Measurements from ENCODE around the gene CDKN2B-AS1.

The CDKN2B-AS1 gene

GRCh38 chr9:22084336-22085035 is 89.9 kb downstream of the CDKN2B-AS1 start:
- Histone ChIP-seq H3K4me3 (ENCODE audit: low read depth, low read length) (no peak overlapping the region), H3K9me3 (ENCODE audit: control insufficient read depth, insufficient read depth, low read length) (no peaks in the 10 kb centered on the region), H3K36me3 (ENCODE audit: control insufficient read depth, insufficient read depth, low read length) (no peaks in the 10 kb centered on the region), H3K9ac (ENCODE audit: low read depth, low read length) (no peak overlapping the region), H3K4me1 (ENCODE audit: control insufficient read depth, insufficient read depth, low read length) (no peaks in the 10 kb centered on the region), H3K27me3 (ENCODE audit: control insufficient read depth, insufficient read depth, low read length) (no peaks in the 10 kb centered on the region)

DNA sequence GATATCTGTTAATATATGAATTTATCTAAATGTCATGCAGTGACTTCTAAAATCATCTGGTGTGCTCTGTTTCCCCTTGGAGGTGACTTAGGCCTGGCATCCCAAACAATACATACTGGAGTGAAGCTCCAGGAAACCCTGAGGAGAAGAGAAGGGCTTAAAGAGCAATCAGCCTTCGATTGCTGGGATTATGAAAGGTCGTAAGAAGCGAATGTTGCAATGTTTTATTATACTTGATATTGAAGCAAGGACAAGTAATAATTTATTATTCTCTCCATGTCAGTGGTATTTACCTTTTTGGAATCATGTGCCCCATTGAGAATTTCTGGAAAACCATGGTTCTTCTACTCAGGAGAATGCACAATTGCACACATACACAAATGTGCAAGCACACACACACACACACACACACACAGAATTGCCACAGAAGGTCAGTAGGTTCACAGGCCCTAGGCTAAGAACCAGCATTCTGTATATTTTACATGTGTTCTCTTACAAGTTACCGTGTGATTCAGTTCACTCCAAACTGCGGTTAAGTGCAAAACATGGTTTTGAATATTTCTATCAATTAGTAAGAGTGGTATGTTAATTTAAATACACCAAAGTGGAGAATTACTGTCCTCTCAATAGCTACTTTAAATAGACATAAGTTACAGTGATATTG is 93.6 kb downstream of the CDKN2B-AS1 start:
- Histone ChIP-seq H3K4me1 (ENCODE audit: control insufficient read depth, insufficient read depth, low read length) (no peaks in the 10 kb centered on the region), H3K4me3 (ENCODE audit: low read depth, low read length) (no peak overlapping the region), H3K9me3 (ENCODE audit: control insufficient read depth, insufficient read depth, low read length) (no peaks in the 10 kb centered on the region), H3K27me3 (ENCODE audit: control insufficient read depth, insufficient read depth, low read length) (no peaks in the 10 kb centered on the region), H3K9ac (ENCODE audit: low read depth, low read length) (no peak overlapping the region), H3K36me3 (ENCODE audit: control insufficient read depth, insufficient read depth, low read length) (no peaks in the 10 kb centered on the region)

- Histone ChIP-seq H3K36me3 (ENCODE audit: control insufficient read depth, insufficient read depth, low read length) (no peaks in the 10 kb centered on the region), H3K4me1 (ENCODE audit: control insufficient read depth, insufficient read depth, low read length) (no peaks in the 10 kb centered on the region), H3K9ac (ENCODE audit: low read depth, low read length) (no peak overlapping the region), H3K9me3 (ENCODE audit: control insufficient read depth, insufficient read depth, low read length) (no peaks in the 10 kb centered on the region), H3K27me3 (ENCODE audit: control insufficient read depth, insufficient read depth, low read length) (no peaks in the 10 kb centered on the region), H3K4me3 (ENCODE audit: low read depth, low read length) (no peak overlapping the region)
These were observed 94.1 kb downstream of the CDKN2B-AS1 start for GRCh38 chr9:22088717-22089061.

DNA sequence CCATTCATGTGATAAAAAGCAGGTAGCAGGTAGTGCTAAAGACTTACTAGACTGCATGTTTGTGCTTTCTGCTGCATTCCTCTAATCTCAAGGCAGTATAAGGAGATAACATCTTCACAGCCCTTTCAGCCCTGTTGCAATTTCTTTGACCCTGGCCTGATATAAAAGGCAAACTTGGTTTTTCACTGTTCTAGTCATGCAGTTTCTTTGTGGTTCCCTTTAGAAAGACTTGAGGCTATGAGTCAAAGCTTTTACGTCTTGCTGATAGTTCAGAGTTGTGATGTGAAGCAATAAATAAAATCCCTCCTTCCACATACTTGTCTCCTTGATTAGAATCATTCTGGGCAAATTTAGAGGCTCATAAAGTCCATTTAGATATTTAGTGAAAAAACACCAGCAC is 103.1 kb downstream of the CDKN2B-AS1 start:
- Histone ChIP-seq H3K4me3 (ENCODE audit: low read depth, low read length) (no peak overlapping the region), H3K9me3 (ENCODE audit: control insufficient read depth, insufficient read depth, low read length) (no peaks in the 10 kb centered on the region), H3K9ac (ENCODE audit: low read depth, low read length) (no peak overlapping the region), H3K36me3 (ENCODE audit: control insufficient read depth, insufficient read depth, low read length) (no peaks in the 10 kb centered on the region), H3K27me3 (ENCODE audit: control insufficient read depth, insufficient read depth, low read length) (no peaks in the 10 kb centered on the region), H3K4me1 (ENCODE audit: control insufficient read depth, insufficient read depth, low read length) (no peaks in the 10 kb centered on the region)

DNA sequence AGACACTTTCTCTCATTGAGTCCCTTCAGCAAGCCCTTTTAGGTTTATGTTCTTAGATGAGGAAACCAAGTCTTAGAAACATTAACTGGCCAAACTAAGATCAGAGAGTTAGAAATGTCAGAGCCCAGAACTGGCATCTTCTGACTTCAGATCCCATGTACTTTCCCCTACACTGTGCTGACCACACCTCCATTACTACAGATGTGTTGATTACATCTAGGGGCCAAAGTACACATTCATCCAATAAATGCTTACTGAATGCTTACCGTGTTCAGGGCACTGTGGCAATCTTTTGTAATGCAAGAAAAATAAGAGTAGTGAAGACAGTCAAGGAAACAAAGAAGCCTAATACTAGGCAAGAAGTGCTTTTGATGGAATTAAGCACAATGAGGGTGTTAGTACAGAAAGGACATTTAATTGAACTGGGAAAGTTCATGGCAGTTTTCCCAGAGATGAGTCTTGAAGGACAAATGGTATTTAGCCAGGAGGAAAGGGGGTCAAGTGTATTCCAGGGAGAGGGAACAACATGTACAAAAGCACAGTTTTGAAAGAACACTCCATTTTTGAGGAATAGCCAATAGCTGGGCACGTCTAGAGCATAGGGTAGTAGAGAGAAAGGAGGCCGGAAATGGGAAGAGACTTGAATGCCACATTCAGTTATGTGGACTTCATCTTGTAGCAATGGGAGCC is 104.2 kb downstream of the CDKN2B-AS1 start:
- no peaks in the 10 kb centered on the region for H3K27me3 ChIP-seq (ENCODE audit: control insufficient read depth, insufficient read depth, low read length)
- no peaks in the 10 kb centered on the region for H3K9me3 ChIP-seq (ENCODE audit: control insufficient read depth, insufficient read depth, low read length)
- no peak overlapping the region for H3K4me3 ChIP-seq (ENCODE audit: low read depth, low read length)
- no peak overlapping the region for H3K9ac ChIP-seq (ENCODE audit: low read depth, low read length)
- no peaks in the 10 kb centered on the region for H3K36me3 ChIP-seq (ENCODE audit: control insufficient read depth, insufficient read depth, low read length)
- H3K4me1 ChIP-seq (ENCODE audit: control insufficient read depth, insufficient read depth, low read length) = no peaks in the 10 kb centered on the region

- H3K4me1 ChIP-seq (ENCODE audit: control insufficient read depth, insufficient read depth, low read length) = no peaks in the 10 kb centered on the region
- no peaks in the 10 kb centered on the region for H3K27me3 ChIP-seq (ENCODE audit: control insufficient read depth, insufficient read depth, low read length)
- no peaks in the 10 kb centered on the region for H3K9me3 ChIP-seq (ENCODE audit: control insufficient read depth, insufficient read depth, low read length)
- H3K36me3 ChIP-seq (ENCODE audit: control insufficient read depth, insufficient read depth, low read length) = no peaks in the 10 kb centered on the region
- no peak overlapping the region for H3K4me3 ChIP-seq (ENCODE audit: low read depth, low read length)
- H3K9ac ChIP-seq (ENCODE audit: low read depth, low read length) = no peak overlapping the region
These were observed 106.0 kb downstream of the CDKN2B-AS1 start for GRCh38 chr9:22100626-22101025.

DNA sequence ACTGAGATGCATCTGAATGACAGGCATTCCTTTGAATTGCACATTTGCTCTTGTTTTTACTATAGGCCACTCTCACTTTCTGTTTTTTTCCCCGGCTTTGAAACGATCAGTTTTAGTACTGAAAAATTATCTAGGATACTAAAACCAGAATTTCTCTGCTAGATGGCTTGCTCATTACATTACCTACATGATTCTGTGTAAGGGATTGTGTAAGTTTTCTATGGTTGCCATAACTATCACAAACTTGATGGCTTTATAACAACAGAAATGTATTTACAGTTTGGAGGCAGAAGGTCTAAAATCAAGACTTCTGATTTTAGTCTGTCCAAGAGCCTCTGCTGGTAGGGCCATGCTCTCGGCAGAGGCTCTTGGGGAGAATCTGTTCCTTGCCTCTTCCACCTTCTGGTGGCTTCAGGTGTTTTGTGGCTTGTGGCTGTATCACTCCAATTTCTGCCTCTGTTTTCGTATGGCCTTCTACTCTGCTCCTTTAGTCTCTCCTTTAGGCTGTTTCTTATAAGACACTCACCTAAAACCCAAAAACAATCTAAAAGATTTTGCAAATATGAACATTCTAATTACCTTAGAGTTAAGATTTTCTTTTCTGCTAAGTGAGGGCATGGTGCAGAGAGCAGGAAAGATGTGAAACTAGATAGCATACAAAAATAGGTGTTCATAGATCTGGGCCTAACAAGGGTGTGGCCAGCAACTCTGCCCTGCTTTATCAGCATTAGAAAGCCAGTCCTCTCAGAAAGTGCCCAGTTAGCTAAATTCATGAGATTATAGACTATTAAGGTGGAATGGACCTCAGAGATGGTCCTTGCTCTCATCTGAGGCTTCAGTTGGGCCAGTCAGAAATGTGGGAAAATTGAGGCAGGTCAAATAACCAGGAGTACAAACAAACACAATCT is 107.8 kb downstream of the CDKN2B-AS1 start:
- no peaks in the 10 kb centered on the region for H3K4me1 ChIP-seq (ENCODE audit: control insufficient read depth, insufficient read depth, low read length)
- H3K9ac ChIP-seq (ENCODE audit: low read depth, low read length) = no peak overlapping the region
- H3K27me3 ChIP-seq (ENCODE audit: control insufficient read depth, insufficient read depth, low read length) = no peaks in the 10 kb centered on the region
- no peaks in the 10 kb centered on the region for H3K9me3 ChIP-seq (ENCODE audit: control insufficient read depth, insufficient read depth, low read length)
- no peaks in the 10 kb centered on the region for H3K36me3 ChIP-seq (ENCODE audit: control insufficient read depth, insufficient read depth, low read length)
- H3K4me3 ChIP-seq (ENCODE audit: low read depth, low read length) = no peak overlapping the region

- Histone ChIP-seq H3K4me3 (ENCODE audit: low read depth, low read length) (no peak overlapping the region), H3K9ac (ENCODE audit: low read depth, low read length) (no peak overlapping the region), H3K36me3 (ENCODE audit: control insufficient read depth, insufficient read depth, low read length) (no peaks in the 10 kb centered on the region), H3K27me3 (ENCODE audit: control insufficient read depth, insufficient read depth, low read length) (no peaks in the 10 kb centered on the region), H3K4me1 (ENCODE audit: control insufficient read depth, insufficient read depth, low read length) (no peaks in the 10 kb centered on the region), H3K9me3 (ENCODE audit: control insufficient read depth, insufficient read depth, low read length) (no peaks in the 10 kb centered on the region)
These were observed 109.3 kb downstream of the CDKN2B-AS1 start for GRCh38 chr9:22103685-22104575.

GRCh38 chr9:22105005-22105722 is 110.6 kb downstream of the CDKN2B-AS1 start:
- Histone ChIP-seq H3K4me1 (ENCODE audit: control insufficient read depth, insufficient read depth, low read length) (no peaks in the 10 kb centered on the region), H3K9ac (ENCODE audit: low read depth, low read length) (no peak overlapping the region), H3K4me3 (ENCODE audit: low read depth, low read length) (no peak overlapping the region), H3K27me3 (ENCODE audit: control insufficient read depth, insufficient read depth, low read length) (no peaks in the 10 kb centered on the region), H3K36me3 (ENCODE audit: control insufficient read depth, insufficient read depth, low read length) (no peaks in the 10 kb centered on the region), H3K9me3 (ENCODE audit: control insufficient read depth, insufficient read depth, low read length) (no peaks in the 10 kb centered on the region)

DNA sequence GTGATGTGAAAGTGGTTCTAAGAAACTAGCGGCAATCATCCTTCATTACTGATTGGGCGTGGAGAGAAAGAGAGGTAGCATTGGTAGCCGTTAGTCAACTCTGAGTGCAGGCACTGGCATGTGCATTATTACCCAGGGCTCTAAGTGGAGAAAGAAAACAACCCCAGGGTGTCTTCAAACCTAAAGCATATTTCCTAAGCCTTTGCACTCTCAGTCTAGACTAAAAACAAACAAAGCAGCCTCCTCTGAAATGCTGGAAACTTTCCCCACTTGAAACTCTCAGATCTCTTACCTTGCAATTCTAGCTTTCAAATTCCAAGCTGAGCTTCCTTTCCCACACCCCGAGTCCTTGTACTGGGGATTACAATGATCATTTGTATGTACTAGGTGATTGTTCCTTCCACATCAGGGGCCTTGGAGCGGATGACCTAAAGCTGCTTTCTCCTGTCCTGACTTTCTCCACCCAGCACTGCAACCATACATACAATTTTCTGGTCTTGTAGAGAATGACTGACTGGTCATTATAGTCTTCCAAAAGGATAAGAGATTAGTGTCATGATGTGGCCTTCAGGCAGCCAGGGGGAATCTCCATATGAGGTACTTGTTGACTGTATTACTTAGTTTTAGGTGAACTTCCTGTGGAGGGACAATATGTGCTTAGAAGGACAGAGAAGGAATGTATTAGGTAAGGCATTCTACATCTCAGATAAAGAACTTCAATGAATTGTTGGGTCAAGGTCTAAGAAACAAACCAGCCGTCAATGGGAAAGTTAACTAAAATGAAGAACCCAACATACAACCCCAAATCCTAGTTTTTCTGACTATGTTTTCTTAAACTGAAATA is 112.8 kb downstream of the CDKN2B-AS1 start:
- Histone ChIP-seq H3K4me1 (ENCODE audit: control insufficient read depth, insufficient read depth, low read length) (no peaks in the 10 kb centered on the region), H3K9me3 (ENCODE audit: control insufficient read depth, insufficient read depth, low read length) (no peaks in the 10 kb centered on the region), H3K36me3 (ENCODE audit: control insufficient read depth, insufficient read depth, low read length) (no peaks in the 10 kb centered on the region), H3K4me3 (ENCODE audit: low read depth, low read length) (no peak overlapping the region), H3K9ac (ENCODE audit: low read depth, low read length) (no peak overlapping the region), H3K27me3 (ENCODE audit: control insufficient read depth, insufficient read depth, low read length) (no peaks in the 10 kb centered on the region)
